Measurements from ENCODE around the gene SORBS2. TPM values are rescaled to one million over a fixed set of nuclear protein-coding genes. Genes with fewer than 3 reads are reported as not detected.

Gene SORBS2
- total and polyA plus RNA-seq, 2 donors (not counting 1 experiment from before 2014, with no cell fraction given): 0.33 to 3.0 TPM

DNA sequence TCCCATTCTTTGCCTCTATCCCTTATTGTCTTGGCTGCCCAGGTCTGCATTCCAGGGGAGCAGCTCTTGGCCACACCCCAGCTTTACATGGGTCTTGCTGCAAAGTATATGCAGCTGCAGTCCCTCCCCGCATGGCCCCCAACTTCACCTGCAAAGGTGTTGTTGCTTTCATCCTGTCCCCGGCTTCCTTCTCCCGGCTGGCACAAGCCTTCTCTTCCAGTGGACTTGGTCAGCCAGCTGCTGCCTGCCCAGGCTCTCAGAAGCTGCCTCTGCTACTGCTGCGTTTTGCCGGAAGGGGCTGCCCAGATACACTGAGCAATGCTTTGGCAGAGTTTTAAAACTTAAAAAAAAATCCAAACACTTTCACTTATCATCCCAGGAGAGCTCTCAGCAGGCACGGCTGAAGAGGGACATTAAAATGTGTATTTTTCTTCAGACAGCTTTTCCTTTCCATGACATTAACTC, 155.5 kb downstream of the SORBS2 start:
- H3K4me3 ChIP-seq (replicated peaks in 1 of 4; ENCODE audit: control extremely low read depth in 1 of 4, insufficient read depth in 1 of 4, low read depth in 3 of 4, low read length in 4 of 4): peak overlapping the region in 1 of 4 experiments; percentile 16
- H3K36me3 ChIP-seq (ENCODE audit: control insufficient read depth, insufficient read depth, low read length): no peaks in the 10 kb centered on the region
- H3K9ac ChIP-seq (ENCODE audit: insufficient read depth, low read length): no peak overlapping the region

DNA sequence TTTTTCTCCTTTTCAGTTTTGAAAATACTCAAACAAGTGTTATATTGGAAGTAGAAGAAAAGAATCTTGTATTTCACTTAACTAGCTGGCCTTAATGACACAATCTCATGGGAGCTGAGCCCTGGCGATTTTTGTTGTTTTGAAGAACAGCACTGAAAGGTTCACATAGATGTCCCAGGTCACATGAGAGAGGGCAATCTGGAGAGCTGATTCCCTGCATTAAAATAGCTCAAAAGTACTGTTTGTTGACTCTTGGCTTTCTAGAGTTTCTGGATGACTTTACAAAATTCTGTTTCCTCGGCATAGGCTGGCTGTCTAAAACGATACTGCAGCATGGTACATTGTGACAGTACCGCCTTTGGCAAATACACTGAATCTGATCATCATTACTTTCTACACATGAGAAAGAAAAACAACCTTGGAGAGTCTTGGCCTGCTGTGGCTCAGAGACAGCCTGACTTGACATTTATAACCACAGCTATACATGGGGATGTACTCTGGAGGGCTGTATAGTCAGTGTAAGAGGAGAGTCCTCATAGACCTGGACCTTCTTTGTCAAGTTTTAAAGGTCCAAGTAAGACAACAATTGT, 156.9 kb downstream of the SORBS2 start:
- TF ChIP-seq, protein P1, sequence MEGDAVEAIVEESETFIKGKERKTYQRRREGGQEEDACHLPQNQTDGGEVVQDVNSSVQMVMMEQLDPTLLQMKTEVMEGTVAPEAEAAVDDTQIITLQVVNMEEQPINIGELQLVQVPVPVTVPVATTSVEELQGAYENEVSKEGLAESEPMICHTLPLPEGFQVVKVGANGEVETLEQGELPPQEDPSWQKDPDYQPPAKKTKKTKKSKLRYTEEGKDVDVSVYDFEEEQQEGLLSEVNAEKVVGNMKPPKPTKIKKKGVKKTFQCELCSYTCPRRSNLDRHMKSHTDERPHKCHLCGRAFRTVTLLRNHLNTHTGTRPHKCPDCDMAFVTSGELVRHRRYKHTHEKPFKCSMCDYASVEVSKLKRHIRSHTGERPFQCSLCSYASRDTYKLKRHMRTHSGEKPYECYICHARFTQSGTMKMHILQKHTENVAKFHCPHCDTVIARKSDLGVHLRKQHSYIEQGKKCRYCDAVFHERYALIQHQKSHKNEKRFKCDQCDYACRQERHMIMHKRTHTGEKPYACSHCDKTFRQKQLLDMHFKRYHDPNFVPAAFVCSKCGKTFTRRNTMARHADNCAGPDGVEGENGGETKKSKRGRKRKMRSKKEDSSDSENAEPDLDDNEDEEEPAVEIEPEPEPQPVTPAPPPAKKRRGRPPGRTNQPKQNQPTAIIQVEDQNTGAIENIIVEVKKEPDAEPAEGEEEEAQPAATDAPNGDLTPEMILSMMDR (conservative IDR thresholded peaks at IDR 0.05 in 1 of 2, IDR thresholded peaks at IDR 0.05 in 1 of 2; ENCODE audit: low read depth in 1 of 2, low read length in 2 of 2): no peak
- no peaks in the 10 kb centered on the region for H3K9me3 ChIP-seq (ENCODE audit: control insufficient read depth, insufficient read depth, low read depth, low read length)
- no peaks in the 10 kb centered on the region for H4K20me1 ChIP-seq (ENCODE audit: control insufficient read depth, extremely low read depth, insufficient read depth, low read length)
- no peak overlapping the region for H3K4me3 ChIP-seq (replicated peaks in 1 of 4; ENCODE audit: control extremely low read depth in 1 of 4, insufficient read depth in 1 of 4, low read depth in 3 of 4, low read length in 4 of 4)
- DNase-seq (ENCODE audit: low read depth in 2 of 2): no peak
- H3K4me2 ChIP-seq (ENCODE audit: extremely low read depth, insufficient read depth, low read length): no peak overlapping the region
- H3K27me3 ChIP-seq (ENCODE audit: control insufficient read depth, insufficient read depth, low read length): no peaks in the 10 kb centered on the region
- no peaks in the 10 kb centered on the region for H3K4me1 ChIP-seq (ENCODE audit: control insufficient read depth, extremely low read depth, insufficient read depth, low read length)
- no peak overlapping the region for H3K27ac ChIP-seq (ENCODE audit: insufficient read depth, low read length)
- H3K79me2 ChIP-seq (ENCODE audit: control insufficient read depth, insufficient read depth, low read length): no peaks in the 10 kb centered on the region
- no peaks in the 10 kb centered on the region for H3K36me3 ChIP-seq (ENCODE audit: control insufficient read depth, insufficient read depth, low read length)
- H2AFZ ChIP-seq (ENCODE audit: low read length): no peak overlapping the region
- H3K9ac ChIP-seq (ENCODE audit: insufficient read depth, low read length): no peak overlapping the region

More for the DNA sequence above, 155.5 kb downstream of the SORBS2 start:
- Histone ChIP-seq H3K79me2 (ENCODE audit: control insufficient read depth, insufficient read depth, low read length) (no peaks in the 10 kb centered on the region), H3K4me1 (ENCODE audit: control insufficient read depth, extremely low read depth, insufficient read depth, low read length) (no peaks in the 10 kb centered on the region), H3K9me3 (ENCODE audit: control insufficient read depth, insufficient read depth, low read depth, low read length) (no peaks in the 10 kb centered on the region), H3K4me2 (ENCODE audit: extremely low read depth, insufficient read depth, low read length) (no peak overlapping the region), H3K27ac (ENCODE audit: insufficient read depth, low read length) (no peak overlapping the region), H3K27me3 (ENCODE audit: control insufficient read depth, insufficient read depth, low read length) (no peaks in the 10 kb centered on the region), H2AFZ (ENCODE audit: low read length) (no peak overlapping the region), H4K20me1 (ENCODE audit: control insufficient read depth, extremely low read depth, insufficient read depth, low read length) (no peaks in the 10 kb centered on the region)
- peak; percentile 54 to 63 for DNase-seq (ENCODE audit: low read depth in 2 of 2)
- no peak for TF ChIP-seq EZH2 (IDR thresholded peaks at IDR 0.05; ENCODE audit: low read length, missing control alignments)
- TF ChIP-seq, protein P1 (conservative IDR thresholded peaks at IDR 0.05 in 1 of 2, IDR thresholded peaks at IDR 0.05 in 1 of 2; ENCODE audit: low read depth in 1 of 2, low read length in 2 of 2): peak; percentile 60 to 61

DNA sequence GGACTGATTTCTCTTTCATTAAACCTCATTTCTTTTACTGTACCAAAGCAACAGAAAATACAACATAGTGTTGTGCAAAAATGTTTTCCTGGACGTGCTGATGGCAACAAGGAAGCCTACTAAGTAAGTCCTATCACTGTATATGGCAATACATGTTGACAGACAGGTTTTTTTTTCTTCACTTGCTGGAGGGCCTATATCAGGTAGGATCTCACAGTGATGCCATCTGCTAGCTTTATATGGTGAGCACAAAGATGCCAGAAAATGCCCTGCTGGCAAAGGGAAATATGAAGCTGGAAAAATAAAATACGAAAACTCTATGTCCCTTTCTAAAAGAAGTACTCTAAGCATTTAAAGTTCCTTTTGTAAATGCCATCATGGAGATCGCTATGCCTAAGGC, 157.7 kb downstream of the SORBS2 start:
- Histone ChIP-seq H3K4me3 (replicated peaks in 1 of 4; ENCODE audit: control extremely low read depth in 1 of 4, insufficient read depth in 1 of 4, low read depth in 3 of 4, low read length in 4 of 4) (no peak overlapping the region), H3K79me2 (ENCODE audit: control insufficient read depth, insufficient read depth, low read length) (no peaks in the 10 kb centered on the region), H3K27ac (ENCODE audit: insufficient read depth, low read length) (no peak overlapping the region), H3K36me3 (ENCODE audit: control insufficient read depth, insufficient read depth, low read length) (no peaks in the 10 kb centered on the region), H3K4me2 (ENCODE audit: extremely low read depth, insufficient read depth, low read length) (no peak overlapping the region), H4K20me1 (ENCODE audit: control insufficient read depth, extremely low read depth, insufficient read depth, low read length) (no peaks in the 10 kb centered on the region), H2AFZ (ENCODE audit: low read length) (no peak overlapping the region), H3K27me3 (ENCODE audit: control insufficient read depth, insufficient read depth, low read length) (no peaks in the 10 kb centered on the region), H3K9ac (ENCODE audit: insufficient read depth, low read length) (no peak overlapping the region), H3K9me3 (ENCODE audit: control insufficient read depth, insufficient read depth, low read depth, low read length) (no peaks in the 10 kb centered on the region), H3K4me1 (ENCODE audit: control insufficient read depth, extremely low read depth, insufficient read depth, low read length) (no peaks in the 10 kb centered on the region)
- no peak for TF ChIP-seq EZH2 (IDR thresholded peaks at IDR 0.05; ENCODE audit: low read length, missing control alignments)
- TF ChIP-seq, protein P1 (conservative IDR thresholded peaks at IDR 0.05 in 1 of 2, IDR thresholded peaks at IDR 0.05 in 1 of 2; ENCODE audit: low read depth in 1 of 2, low read length in 2 of 2): no peak
- DNase-seq (ENCODE audit: low read depth in 2 of 2): no peak

Measured in fibroblast of lung (primary cell).